Hepatocyte (in vitro differentiated cells): Measurements from ENCODE around the gene MAPK8IP3. TPM values are rescaled to one million over a fixed set of nuclear protein-coding genes. Genes with fewer than 3 reads are reported as not detected.

Experiments
- DNase-seq: peaks from one replicate; pipeline ENCODE4 v3.0.0-alpha.2; 2016; ENCODE audit warnings: low spot score
- H2AFZ ChIP-seq: fragments of 200-600 bp; sonication (generic); 2 replicates; pipeline ENCODE4 v1.6.0; 2016; ENCODE audit warnings: antibody characterized with exemption, mild to moderate bottlenecking
- H3K27ac ChIP-seq: fragments of 200-600 bp; sonication (generic); 2 replicates; pipeline ENCODE4 v1.5.1; 2016; ENCODE audit warnings: mild to moderate bottlenecking
- H3K27me3 ChIP-seq: fragments of 200-600 bp; sonication (generic); 2 replicates; pipeline ENCODE4 v1.6.1; 2016
- H3K36me3 ChIP-seq: fragments of 200-600 bp; sonication (generic); replicated peaks from 2 replicates; pipeline ENCODE4 v1.5.1; 2016; ENCODE audit warnings: low read depth; ENCODE audit not compliant: insufficient read depth
- H3K4me1 ChIP-seq: fragments of 200-600 bp; sonication (generic); 2 replicates; pipeline ENCODE4 v1.5.1; 2016; ENCODE audit warnings: mild to moderate bottlenecking, moderate library complexity; ENCODE audit not compliant: insufficient read depth
- H3K4me2 ChIP-seq: fragments of 200-600 bp; sonication (generic); 2 replicates; pipeline ENCODE4 v1.6.0; 2016
- H3K4me3 ChIP-seq: fragments of 200-600 bp; sonication (generic); 2 replicates; pipeline ENCODE4 v1.5.1; 2016; ENCODE audit warnings: mild to moderate bottlenecking
- H3K79me2 ChIP-seq: fragments of 200-600 bp; sonication (generic); 2 replicates; pipeline ENCODE4 v1.6.0; 2017; ENCODE audit warnings: mild to moderate bottlenecking
- H3K9me2 ChIP-seq: fragments of 200-600 bp; sonication (generic); replicated peaks from 2 replicates; pipeline ENCODE4 v1.6.0; 2017; ENCODE audit warnings: mild to moderate bottlenecking; ENCODE audit not compliant: insufficient read depth
- H3K9me3 ChIP-seq: fragments of 200-600 bp; sonication (generic); 2 replicates; pipeline ENCODE4 v1.5.1; 2016; ENCODE audit warnings: low read depth, mild to moderate bottlenecking
- H4K20me1 ChIP-seq: fragments of 200-600 bp; sonication (generic); 2 replicates; pipeline ENCODE4 v1.6.0; 2016; ENCODE audit warnings: mild to moderate bottlenecking; ENCODE audit not compliant: insufficient read depth, poor library complexity, severe bottlenecking
- EZH2 ChIP-seq: fragments of 200-600 bp; sonication (generic); IDR thresholded peaks from 2 replicates; pipeline ENCODE4 v1.6.1; 2016; ENCODE audit warnings: antibody characterized with exemption, mild to moderate bottlenecking, borderline replicate concordance
- EZH2phosphoT487 ChIP-seq: fragments of 200-600 bp; sonication (generic); IDR thresholded peaks from one replicate; pipeline ENCODE4 v1.6.1; 2018; ENCODE audit warnings: antibody characterized with exemption, mild to moderate bottlenecking, low read depth, moderate library complexity; ENCODE audit not compliant: unreplicated experiment, severe bottlenecking
- WGBS: methylation state at CpG from one replicate; pipeline ENCODE4 v1.1.6; 2016; ENCODE audit warnings: low lambda C conversion rate; ENCODE audit errors: missing lambda C conversion rate; 5-methylcytosine and 5-hydroxymethylcytosine counted together
- polyA plus RNA-seq: library from polyadenylated mRNA; unstranded; fragments of >200 nt; fragmentation: Nextera tagmentation; extraction: Ambion mirVana; gene quantifications from 2 replicates; pipeline ENCODE4 v1.2.1, GENCODE V29; 2016
- total RNA-seq: library from RNA; depleted of rRNA; stranded (reverse); fragments of >200 nt; gene quantifications from 2 replicates; pipeline ENCODE4 v1.2.3, GENCODE V29; 2014
- TF ChIP-seq, protein P1 (sequence below): fragments of 200-600 bp; sonication (generic); IDR thresholded peaks from 2 replicates; pipeline ENCODE4 v1.5.1; 2016; ENCODE audit warnings: antibody characterized with exemption, mild to moderate bottlenecking; ENCODE audit not compliant: poor library complexity

The MAPK8IP3 gene
- total and polyA plus RNA-seq, 2 experiments from 2014 or later = 42.3 to 44.9 TPM

DNA sequence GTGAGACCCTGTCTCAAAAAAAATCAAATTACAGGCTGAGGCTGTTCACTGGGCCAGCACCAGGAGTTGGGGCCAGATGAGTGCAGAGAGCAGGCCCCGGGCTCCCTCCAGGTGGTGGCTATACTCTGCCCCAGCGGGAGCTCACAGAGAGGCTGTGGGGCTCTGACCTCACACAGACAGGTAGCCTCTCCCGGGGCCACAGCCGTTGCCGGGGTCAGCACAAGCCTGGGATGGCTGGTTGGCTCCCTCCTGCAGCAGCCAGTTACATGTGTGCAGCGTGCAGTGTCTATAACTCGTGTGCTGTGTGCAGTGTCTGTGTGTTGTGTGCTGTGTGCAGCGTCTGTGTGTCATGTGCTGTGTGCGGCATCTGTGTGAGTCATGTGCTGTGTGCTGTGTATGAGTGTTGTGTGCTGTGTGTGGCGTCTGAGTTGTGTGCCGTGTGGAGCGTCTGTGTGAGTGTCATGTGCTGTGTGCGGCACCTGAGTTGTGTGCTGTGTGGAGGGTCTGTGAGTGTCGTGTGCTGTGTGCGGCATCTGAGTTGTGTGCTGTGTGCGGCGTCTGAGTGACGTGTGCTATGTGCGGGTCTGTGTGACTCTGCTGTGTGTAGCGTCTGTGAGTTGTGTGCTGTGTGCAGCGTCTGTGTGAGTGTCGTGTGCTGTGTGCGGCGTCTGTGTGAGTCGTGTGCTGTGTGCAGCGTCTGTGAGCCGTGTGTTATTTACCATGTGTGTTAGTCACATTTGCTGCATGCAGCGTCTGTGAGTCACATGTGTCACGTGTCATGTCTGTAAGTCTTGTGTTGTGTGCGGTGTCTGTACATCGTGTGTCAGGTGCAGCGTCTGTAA, 20.9 kb downstream of the MAPK8IP3 start:
- TF ChIP-seq, protein P1, sequence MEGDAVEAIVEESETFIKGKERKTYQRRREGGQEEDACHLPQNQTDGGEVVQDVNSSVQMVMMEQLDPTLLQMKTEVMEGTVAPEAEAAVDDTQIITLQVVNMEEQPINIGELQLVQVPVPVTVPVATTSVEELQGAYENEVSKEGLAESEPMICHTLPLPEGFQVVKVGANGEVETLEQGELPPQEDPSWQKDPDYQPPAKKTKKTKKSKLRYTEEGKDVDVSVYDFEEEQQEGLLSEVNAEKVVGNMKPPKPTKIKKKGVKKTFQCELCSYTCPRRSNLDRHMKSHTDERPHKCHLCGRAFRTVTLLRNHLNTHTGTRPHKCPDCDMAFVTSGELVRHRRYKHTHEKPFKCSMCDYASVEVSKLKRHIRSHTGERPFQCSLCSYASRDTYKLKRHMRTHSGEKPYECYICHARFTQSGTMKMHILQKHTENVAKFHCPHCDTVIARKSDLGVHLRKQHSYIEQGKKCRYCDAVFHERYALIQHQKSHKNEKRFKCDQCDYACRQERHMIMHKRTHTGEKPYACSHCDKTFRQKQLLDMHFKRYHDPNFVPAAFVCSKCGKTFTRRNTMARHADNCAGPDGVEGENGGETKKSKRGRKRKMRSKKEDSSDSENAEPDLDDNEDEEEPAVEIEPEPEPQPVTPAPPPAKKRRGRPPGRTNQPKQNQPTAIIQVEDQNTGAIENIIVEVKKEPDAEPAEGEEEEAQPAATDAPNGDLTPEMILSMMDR = no peak
- TF ChIP-seq EZH2 = no peak
- no peak for TF ChIP-seq EZH2phosphoT487
- Histone ChIP-seq H3K36me3 (no peaks in the 10 kb centered on the region), H3K9me3 (no peaks in the 10 kb centered on the region), H3K4me2 (no peak overlapping the region), H3K4me3 (no peak overlapping the region), H3K4me1 (peaks cover 1% of the 10 kb centered on the region), H3K27me3 (no peaks in the 10 kb centered on the region), H4K20me1 (peaks cover 13% of the 10 kb centered on the region), H3K79me2 (peaks cover 32% of the 10 kb centered on the region), H3K9me2 (no peaks in the 10 kb centered on the region), H2AFZ (no peak overlapping the region), H3K27ac (no peak overlapping the region)
- no peak for DNase-seq
- WGBS = 96% methylated on average over 32 of the region's 32 CpGs

DNA sequence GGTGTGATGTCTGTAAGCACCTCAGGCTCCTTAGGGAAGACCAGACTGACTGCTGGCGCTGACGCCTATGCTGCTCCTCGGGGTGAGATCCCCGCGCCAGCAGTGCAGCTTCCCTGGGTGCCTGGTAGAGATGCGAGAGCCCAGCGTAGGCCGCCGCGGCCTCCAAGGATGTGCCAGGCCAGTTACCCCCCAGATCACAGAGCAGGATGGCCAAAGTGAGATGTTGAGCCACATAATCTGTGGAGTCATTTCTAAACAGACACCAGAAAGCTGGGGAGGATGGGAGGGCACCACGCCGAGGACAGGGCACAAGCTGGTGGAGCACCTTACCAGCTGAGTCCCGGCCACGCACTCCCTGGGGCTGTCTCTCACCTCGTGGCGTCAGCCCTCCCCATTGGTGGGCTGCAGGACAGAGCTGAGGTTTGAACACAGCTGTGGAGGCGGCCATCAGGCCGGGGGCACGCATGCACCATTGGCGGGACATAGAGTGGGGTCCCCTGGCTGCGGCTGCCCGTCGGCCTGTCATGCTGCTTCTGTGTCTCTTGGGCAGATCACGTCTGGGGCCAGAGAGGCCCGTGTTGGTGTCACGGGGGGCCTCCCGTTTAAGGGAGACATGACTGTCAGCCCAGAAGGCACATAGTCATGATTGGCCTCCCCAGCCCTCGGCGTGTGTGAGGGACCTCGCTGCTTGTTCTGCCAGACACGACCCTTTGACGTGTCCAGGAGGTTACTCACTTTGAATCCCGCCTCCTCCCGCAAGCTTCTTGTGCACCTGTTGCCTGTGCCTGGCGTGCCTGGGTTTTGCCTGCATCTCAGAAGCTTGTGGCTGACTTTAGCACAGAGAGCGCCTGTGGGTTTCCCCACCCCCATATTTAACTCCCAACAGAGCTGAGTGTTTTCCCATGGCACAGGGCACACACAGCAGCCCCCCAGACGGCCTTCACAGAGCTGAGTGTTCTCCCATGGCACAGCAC, 21.9 kb downstream of the MAPK8IP3 start:
- Histone ChIP-seq H3K9me2 (no peaks in the 10 kb centered on the region), H3K4me2 (no peak overlapping the region), H3K9me3 (no peaks in the 10 kb centered on the region), H2AFZ (no peak overlapping the region), H3K27me3 (no peaks in the 10 kb centered on the region), H3K4me3 (no peak overlapping the region), H4K20me1 (peaks cover 13% of the 10 kb centered on the region), H3K4me1 (no peaks in the 10 kb centered on the region), H3K79me2 (peaks cover 25% of the 10 kb centered on the region), H3K27ac (no peak overlapping the region), H3K36me3 (no peaks in the 10 kb centered on the region)
- TF ChIP-seq EZH2 = no peak
- TF ChIP-seq EZH2phosphoT487 = no peak
- TF ChIP-seq, protein P1 = no peak
- no peak for DNase-seq
- WGBS = 98% methylated on average over 35 of the region's 37 CpGs

DNA sequence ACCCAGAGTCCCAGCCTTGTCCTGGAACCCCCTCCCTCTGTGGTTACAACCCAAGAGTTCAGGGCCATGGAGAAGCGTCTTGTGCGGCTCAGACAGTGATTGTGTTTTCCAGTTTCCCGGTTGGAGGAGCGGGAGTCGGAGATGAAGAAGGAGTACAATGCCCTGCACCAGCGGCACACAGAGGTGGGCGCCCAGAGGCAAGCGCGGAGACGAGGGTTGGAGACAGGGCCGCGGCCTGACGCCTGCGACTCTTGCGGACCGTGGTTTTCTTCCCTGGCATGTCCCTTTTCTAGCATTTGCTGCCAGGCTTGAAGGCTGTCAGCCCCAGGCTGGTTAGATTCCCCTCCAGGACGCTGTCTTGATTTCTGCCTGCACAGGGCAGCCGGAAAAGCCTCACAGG, 23.0 kb downstream of the MAPK8IP3 start:
- no peaks in the 10 kb centered on the region for H3K36me3 ChIP-seq
- peaks cover 17% of the 10 kb centered on the region for H3K79me2 ChIP-seq
- H3K4me2 ChIP-seq = no peak overlapping the region
- H3K27ac ChIP-seq = no peak overlapping the region
- H4K20me1 ChIP-seq = peaks cover 7% of the 10 kb centered on the region
- H3K27me3 ChIP-seq = no peaks in the 10 kb centered on the region
- TF ChIP-seq EZH2 (no peak), EZH2phosphoT487 (no peak)
- TF ChIP-seq, protein P1 = no peak
- no peaks in the 10 kb centered on the region for H3K4me1 ChIP-seq
- H3K9me2 ChIP-seq = no peaks in the 10 kb centered on the region
- 98% methylated on average over 18 of the region's 18 CpGs for WGBS
- H3K9me3 ChIP-seq = no peaks in the 10 kb centered on the region
- no peak overlapping the region for H3K4me3 ChIP-seq
- no peak overlapping the region for H2AFZ ChIP-seq
- DNase-seq = no peak
